Endodermal cell (in vitro differentiated cells): ENCODE results near the gene SLC25A45. TPM values are rescaled to one million over a fixed set of nuclear protein-coding genes. Genes with fewer than 3 reads are reported as not detected.
A peak's percentile ranks its signal among the peaks of the same experiment; 100 is the strongest.

Experiments
- DNase-seq: peaks from one replicate; pipeline ENCODE4 v3.0.0-alpha.2; 2017
- H3K27ac ChIP-seq: 2 replicates; pipeline ENCODE4 v1.5.1; 2013; ENCODE audit warnings: mild to moderate bottlenecking, low read depth, low read length, moderate library complexity
- H3K27me3 ChIP-seq: 2 replicates; pipeline ENCODE4 v1.6.1; 2013; ENCODE audit warnings: mild to moderate bottlenecking, low read length, moderate library complexity; ENCODE audit not compliant: insufficient read depth, control insufficient read depth, poor library complexity, severe bottlenecking
- H3K36me3 ChIP-seq: 2 replicates; pipeline ENCODE4 v1.7.0; 2013; ENCODE audit warnings: mild to moderate bottlenecking, low read length, moderate library complexity; ENCODE audit not compliant: control insufficient read depth, insufficient read depth
- H3K4me1 ChIP-seq: one replicate; pipeline ENCODE4 v1.7.0; 2013; ENCODE audit warnings: low read length; ENCODE audit not compliant: control insufficient read depth, insufficient read depth
- H3K4me3 ChIP-seq: 2 replicates; pipeline ENCODE4 v1.5.1; 2013; ENCODE audit warnings: mild to moderate bottlenecking, low read length, moderate library complexity
- H3K9ac ChIP-seq: 2 replicates; pipeline ENCODE4 v1.6.1; 2013; ENCODE audit warnings: mild to moderate bottlenecking, low read length, moderate library complexity; ENCODE audit not compliant: poor library complexity, severe bottlenecking; ENCODE audit errors: extremely low read depth
- H3K9me3 ChIP-seq: 2 replicates; pipeline ENCODE4 v1.6.1; 2013; ENCODE audit warnings: mild to moderate bottlenecking, low read length, moderate library complexity; ENCODE audit not compliant: control insufficient read depth
- H3K27ac Mint-ChIP-seq: 2 replicates; pipeline ENCODE4 v1.8.0; 2020; ENCODE audit warnings: mixed read lengths
- H3K27me3 Mint-ChIP-seq: 2 replicates; pipeline ENCODE4 v1.8.0; 2021; ENCODE audit warnings: mild to moderate bottlenecking, mixed read lengths; ENCODE audit not compliant: insufficient read depth
- H3K36me3 Mint-ChIP-seq: 2 replicates; pipeline ENCODE4 v1.8.0; 2020; ENCODE audit warnings: low read depth, mixed read lengths
- H3K4me1 Mint-ChIP-seq: 2 replicates; pipeline ENCODE4 v1.8.0; 2020; ENCODE audit warnings: mixed read lengths
- H3K4me3 Mint-ChIP-seq: 2 replicates; pipeline ENCODE4 v1.8.0; 2020; ENCODE audit warnings: mild to moderate bottlenecking, moderate library complexity, mixed read lengths
- H3K9me3 Mint-ChIP-seq: 2 replicates; pipeline ENCODE4 v1.8.0; 2020; ENCODE audit warnings: mild to moderate bottlenecking, mixed read lengths
- WGBS, 2 experiments: methylation state at CpG; one replicate each; pipeline versions ENCODE4 v1.1.5 to v1.1.7; 2013; ENCODE audit warnings: missing lambda C conversion rate in 2 of 2, mixed read lengths in 1 of 2; ENCODE audit not compliant: insufficient coverage in 1 of 2, insufficient read length in 1 of 2; 5-methylcytosine and 5-hydroxymethylcytosine counted together
- total RNA-seq, 2 donors: library from RNA; stranded (reverse); fragmentation: NEBNext Ultra II Directional in 1 of 2; extraction: Animal tissue kit (Norgen Biotek cat#: 25700) in 1 of 2; gene quantifications; 2 replicates in 1 of 2; 3 replicates in 1 of 2; pipeline ENCODE4 v1.2.1, GENCODE V29; 2021
- TF ChIP-seq, protein P1 (sequence below): fragments of 200-600 bp; sonication (generic); conservative IDR thresholded peaks from 2 replicates; pipeline ENCODE4 v1.5.0; 2021; ENCODE audit warnings: antibody characterized with exemption, mild to moderate bottlenecking

Gene SLC25A45
- total RNA-seq, 2 donors from 2014 or later = 3.0 to 6.3 TPM

DNA sequence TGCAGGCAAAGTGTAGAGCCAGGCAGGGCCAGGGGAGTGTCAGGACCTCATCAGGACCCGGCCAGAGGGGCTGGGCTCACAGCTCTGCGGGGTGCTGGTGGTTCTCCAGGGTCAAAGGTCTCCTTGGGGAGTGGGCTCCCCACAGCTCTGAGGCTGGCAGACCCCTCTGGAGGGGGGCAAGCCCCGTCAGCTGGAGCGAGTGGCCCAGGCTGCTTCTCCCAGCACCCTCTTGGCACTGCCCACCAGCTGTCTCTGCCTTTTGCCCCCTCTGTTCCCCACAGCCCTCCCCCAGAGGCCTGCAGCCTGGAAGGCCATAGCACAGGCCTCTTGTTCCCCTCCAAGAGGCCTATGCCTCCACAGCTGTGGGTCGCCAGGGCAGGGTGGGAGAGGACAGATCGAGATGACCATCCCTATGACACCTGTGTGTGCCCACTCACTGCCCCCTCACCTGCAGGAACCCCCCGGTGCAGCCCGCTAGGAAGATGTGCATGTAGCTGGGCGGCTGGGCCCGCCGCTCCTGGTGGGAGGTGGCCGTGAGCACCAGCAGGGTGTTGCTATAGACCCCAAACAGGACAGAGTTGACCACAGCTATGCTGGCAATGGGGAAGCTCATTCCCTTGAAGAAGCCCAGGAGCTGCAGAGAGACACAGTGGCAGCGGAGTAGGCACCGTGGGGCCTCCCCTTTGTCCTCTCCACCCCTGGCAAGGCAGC is 3.4 kb downstream of the SLC25A45 start:
- Mint-ChIP-seq H3K4me3 (no peak overlapping the region), H3K4me1 (peaks cover 20% of the 10 kb centered on the region), H3K27ac (no peak overlapping the region), H3K27me3 (no peaks in the 10 kb centered on the region), H3K36me3 (no peaks in the 10 kb centered on the region), H3K9me3 (no peaks in the 10 kb centered on the region)
- Histone ChIP-seq H3K27me3 (no peaks in the 10 kb centered on the region), H3K27ac (no peak overlapping the region), H3K4me3 (no peak overlapping the region), H3K36me3 (no peaks in the 10 kb centered on the region), H3K9ac (no peak overlapping the region), H3K4me1 (peaks cover 6% of the 10 kb centered on the region), H3K9me3 (no peaks in the 10 kb centered on the region)
- 94 to 100% methylated on average over 4 to 14 of the region's 14 CpGs for WGBS, 2 experiments
- TF ChIP-seq, protein P1, sequence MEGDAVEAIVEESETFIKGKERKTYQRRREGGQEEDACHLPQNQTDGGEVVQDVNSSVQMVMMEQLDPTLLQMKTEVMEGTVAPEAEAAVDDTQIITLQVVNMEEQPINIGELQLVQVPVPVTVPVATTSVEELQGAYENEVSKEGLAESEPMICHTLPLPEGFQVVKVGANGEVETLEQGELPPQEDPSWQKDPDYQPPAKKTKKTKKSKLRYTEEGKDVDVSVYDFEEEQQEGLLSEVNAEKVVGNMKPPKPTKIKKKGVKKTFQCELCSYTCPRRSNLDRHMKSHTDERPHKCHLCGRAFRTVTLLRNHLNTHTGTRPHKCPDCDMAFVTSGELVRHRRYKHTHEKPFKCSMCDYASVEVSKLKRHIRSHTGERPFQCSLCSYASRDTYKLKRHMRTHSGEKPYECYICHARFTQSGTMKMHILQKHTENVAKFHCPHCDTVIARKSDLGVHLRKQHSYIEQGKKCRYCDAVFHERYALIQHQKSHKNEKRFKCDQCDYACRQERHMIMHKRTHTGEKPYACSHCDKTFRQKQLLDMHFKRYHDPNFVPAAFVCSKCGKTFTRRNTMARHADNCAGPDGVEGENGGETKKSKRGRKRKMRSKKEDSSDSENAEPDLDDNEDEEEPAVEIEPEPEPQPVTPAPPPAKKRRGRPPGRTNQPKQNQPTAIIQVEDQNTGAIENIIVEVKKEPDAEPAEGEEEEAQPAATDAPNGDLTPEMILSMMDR = no peak
- DNase-seq = no peak

DNA sequence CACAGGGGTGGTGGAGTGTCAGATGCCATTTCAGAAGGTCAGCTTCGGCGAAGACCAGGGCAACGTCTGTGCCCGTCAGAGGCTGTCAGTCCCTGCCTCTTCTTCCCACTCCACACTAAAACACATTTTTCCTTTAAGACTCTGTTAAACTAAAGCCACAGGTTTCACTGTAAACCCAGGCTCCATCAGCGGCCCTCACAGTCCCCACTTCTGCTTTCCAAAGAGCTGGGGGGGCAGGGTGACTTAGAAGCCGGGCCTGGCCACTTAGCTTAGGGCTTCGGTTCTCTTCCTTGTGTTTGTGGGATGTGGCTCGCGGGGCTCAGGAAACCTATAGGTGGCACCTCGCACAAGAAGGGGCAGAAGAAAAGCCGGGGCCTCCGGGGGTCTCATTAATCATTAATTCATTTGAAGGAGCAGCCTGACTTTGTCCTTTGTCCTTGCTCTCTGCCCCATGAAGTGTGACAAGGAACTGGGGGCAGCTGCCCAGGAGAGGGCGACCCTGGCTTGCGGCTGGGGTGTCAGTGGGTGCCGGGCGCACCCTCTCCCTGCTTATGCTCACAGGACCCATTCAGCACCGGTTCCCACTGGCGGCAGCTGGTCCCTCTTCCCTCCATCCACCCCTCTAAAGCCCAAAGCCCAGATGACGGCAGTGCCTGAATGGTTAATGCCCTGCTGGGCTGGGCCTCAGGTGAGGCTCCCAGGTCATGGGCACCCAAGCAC is 4.1 kb downstream of the SLC25A45 start:
- H3K9me3 ChIP-seq = no peaks in the 10 kb centered on the region
- Mint-ChIP-seq H3K4me3 (no peak overlapping the region), H3K9me3 (no peaks in the 10 kb centered on the region), H3K27ac (no peak overlapping the region), H3K36me3 (no peaks in the 10 kb centered on the region), H3K27me3 (no peaks in the 10 kb centered on the region), H3K4me1 (peaks cover 20% of the 10 kb centered on the region)
- DNase-seq = no peak
- no peak overlapping the region for H3K27ac ChIP-seq
- WGBS, 2 experiments = 90 to 95% methylated on average over 11 to 19 of the region's 19 CpGs
- no peak overlapping the region for H3K9ac ChIP-seq
- peaks cover 6% of the 10 kb centered on the region for H3K4me1 ChIP-seq
- TF ChIP-seq, protein P1 = no peak
- H3K4me3 ChIP-seq = no peak overlapping the region
- no peaks in the 10 kb centered on the region for H3K27me3 ChIP-seq
- H3K36me3 ChIP-seq = no peaks in the 10 kb centered on the region

DNA sequence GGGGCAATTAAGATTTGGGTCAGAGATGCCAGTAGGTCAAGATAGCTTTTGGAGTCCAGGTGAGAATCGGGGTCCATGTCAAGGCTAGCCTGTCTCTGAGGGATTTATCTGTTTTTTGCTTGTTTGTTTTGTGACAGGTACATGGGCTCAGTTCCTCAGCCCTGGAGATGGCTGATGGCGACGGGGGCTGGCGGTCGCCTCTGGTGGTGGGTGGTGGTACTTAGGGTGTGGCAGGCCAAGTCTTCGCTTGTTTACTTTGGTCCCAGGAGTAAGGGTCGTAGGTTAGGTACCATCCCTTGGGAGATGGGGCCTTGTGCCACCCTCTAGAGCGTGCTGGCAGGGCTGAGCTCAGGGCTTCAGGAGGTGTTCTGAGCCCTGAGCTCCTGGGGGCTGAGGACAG is 4.7 kb downstream of the SLC25A45 start:
- Histone ChIP-seq H3K9ac (no peak overlapping the region), H3K36me3 (no peaks in the 10 kb centered on the region), H3K27ac (no peak overlapping the region), H3K9me3 (no peaks in the 10 kb centered on the region), H3K27me3 (no peaks in the 10 kb centered on the region), H3K4me1 (peaks cover 6% of the 10 kb centered on the region), H3K4me3 (no peak overlapping the region)
- H3K27me3 Mint-ChIP-seq = no peaks in the 10 kb centered on the region
- no peaks in the 10 kb centered on the region for H3K9me3 Mint-ChIP-seq
- H3K27ac Mint-ChIP-seq = no peak overlapping the region
- WGBS, 2 experiments = 89 to 94% methylated on average over 7 to 8 of the region's 8 CpGs
- TF ChIP-seq, protein P1 = peak; percentile 59
- H3K4me3 Mint-ChIP-seq = no peak overlapping the region
- peaks cover 17% of the 10 kb centered on the region for H3K4me1 Mint-ChIP-seq
- H3K36me3 Mint-ChIP-seq = no peaks in the 10 kb centered on the region
- DNase-seq = no peak
